ENCODE measurements around the gene LMOD1.
"Not testable (repeated sequence)": the region's sequence is repeated elsewhere in the genome, so short reads cannot be mapped to it uniquely, and the experiment has no call there.

Gene LMOD1

GRCh38 chr1:201946224-201946908 lies at the start of gene LMOD1:
Gene LMOD1 (minus strand): TSS chr1:201946548. CDS start chr1:201946340, 208 bp downstream.
- no peak for DNase-seq (ENCODE audit: low read depth)

DNA sequence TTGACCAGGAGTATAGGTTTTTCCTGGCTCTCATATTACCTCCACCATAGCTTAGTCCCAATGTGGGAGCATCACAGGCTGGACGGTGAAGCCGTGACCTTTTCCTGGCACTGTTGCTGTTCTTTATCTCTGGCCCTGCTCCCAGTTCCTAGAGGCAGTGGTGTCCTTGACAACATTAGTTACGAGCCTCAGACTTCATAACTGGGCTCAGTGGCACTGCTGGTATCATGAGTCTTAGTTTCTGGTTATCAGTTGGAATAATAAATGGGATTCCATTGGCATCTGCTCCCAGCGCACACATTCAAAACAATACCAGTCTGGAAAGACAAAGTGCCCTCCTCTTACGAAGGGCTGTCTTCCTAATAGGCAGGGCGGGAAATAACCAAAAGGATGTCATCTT lies 44.1 kb upstream of the LMOD1 start:
- no peak for DNase-seq (ENCODE audit: low read depth)

GRCh38 chr1:201989354-201990128 lies 43.2 kb upstream of the LMOD1 start:
- no peak for DNase-seq (ENCODE audit: low read depth)

- DNase-seq (ENCODE audit: low read depth) = no peak
These were observed 42.3 kb upstream of the LMOD1 start for GRCh38 chr1:201988601-201989000.

GRCh38 chr1:201985355-201985754 lies 39.0 kb upstream of the LMOD1 start:
- no peak for DNase-seq (ENCODE audit: low read depth)

DNA sequence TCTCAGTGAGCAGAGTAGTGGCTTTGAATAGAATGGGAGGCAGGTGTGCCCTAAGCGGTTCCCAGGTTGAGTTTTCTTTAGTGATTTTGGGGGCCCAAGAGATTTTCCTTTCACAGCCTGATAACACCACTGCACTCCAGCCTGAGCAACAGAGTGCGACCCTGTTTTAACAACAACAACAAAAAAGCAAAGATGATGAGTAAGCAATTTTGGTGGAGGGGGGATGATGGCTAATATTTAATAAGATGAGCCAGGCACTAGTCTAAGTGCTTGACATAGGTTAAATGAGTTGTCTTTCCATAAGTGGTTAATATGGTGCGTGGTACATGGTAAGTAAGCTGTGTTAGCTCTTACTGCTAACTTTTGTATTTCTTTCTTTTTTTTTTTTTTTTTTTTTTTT lies 38.1 kb upstream of the LMOD1 start:
- DNase-seq (ENCODE audit: low read depth) = no peak

DNA sequence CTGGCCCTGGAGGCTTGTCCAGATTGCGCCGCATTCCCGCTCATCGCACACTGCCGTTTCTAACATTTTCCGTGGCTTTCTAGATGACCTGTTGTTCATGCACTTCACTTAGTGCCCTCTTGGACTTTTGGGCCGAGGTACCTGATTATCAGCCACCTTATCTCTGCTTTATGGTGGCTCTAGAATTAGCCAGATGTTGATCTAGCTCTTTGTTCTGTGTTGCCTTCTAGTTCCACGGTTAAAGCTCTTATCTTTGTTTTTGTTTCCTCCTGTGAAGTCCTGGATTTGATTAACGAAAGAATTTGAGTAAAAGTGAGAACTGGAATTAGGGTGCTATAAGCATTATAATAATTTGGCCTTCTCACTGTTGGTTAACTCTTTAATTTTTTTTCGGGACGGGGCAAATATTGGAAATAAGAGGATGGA lies 37.0 kb upstream of the LMOD1 start:
- no peak for DNase-seq (ENCODE audit: low read depth)

GRCh38 chr1:201982623-201983379 lies 36.5 kb upstream of the LMOD1 start, which contains the start of gene RNPEP:
Gene RNPEP (plus strand): TSS chr1:201982648. CDS start chr1:201982667, 19 bp downstream.
- DNase-seq (ENCODE audit: low read depth) = peak; percentile 45

- DNase-seq (ENCODE audit: low read depth) = peak; percentile 54
These were observed 35.8 kb upstream of the LMOD1 start for GRCh38 chr1:201982082-201982622.

DNA sequence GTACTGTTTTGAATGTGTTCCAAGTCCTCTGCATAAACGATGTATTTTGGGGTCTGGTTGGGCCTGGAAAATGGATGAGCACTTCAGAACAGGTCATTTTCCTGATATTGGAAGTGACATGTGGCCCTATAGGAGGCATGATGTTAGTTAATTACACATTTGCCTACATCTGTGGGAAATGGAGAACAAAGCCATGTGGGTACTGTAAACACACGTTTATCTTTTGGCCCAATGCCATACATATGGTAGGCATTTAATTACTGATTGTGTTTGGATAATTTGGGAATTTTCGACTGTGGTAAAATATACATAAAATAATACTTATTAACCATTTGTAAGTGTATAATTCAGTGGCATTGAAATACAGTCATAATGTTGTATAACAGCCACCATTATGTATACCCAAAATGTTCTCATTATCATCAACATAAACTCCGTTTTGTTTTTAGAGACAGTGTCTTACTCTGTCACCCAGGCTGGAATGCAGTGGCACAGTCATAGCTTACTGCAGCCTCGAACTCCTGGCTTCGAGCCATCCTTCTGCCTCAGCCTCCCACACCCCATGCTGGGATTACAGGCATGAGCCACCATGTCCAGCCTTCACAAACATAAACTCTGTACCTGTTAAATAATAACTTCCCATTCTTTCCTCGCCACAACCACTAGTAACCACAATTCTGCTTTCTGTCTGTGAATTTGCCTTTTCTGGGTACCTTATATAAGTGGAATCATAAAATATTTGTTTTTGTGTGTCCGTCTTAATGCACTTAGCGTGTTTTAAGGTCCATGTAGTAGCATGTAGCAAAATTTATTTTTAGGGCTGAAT lies 24.2 kb upstream of the LMOD1 start:
- DNase-seq (ENCODE audit: low read depth) = no peak

DNA sequence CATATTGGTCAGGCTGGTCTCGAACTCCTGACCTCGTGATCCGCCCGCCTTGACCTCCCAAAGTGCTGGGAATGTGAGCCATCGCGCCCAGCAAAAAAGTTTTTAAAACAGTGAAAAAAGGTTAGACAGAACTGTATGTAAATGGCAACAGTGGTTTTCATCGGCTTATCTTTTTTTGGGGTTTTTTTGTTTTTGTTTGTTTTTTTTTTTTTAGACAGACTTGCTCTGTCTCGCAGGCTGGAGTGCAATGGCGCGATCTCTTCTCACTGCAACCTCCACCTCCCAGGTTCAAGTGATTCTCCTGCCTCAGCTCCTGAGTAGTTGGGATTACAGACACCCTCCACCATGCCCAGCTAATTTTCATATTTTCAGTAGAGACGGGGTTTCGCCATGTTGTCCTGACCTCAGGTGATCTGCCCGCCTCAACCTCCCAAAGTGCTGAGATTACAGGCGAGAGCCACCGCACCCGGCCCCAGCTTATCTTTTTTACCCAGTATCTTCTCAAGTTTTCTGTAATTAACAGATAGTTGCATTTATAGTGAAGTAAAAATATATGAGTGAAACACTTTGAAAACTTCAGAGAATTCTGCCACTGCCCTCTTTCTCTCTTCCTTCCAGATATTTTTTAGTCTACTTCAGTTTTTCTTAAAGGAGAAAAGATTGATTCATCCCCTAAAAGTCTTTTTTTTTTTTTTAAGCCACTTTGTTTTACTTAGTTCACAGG lies 22.0 kb upstream of the LMOD1 start:
- no peak for DNase-seq (ENCODE audit: low read depth)

DNA sequence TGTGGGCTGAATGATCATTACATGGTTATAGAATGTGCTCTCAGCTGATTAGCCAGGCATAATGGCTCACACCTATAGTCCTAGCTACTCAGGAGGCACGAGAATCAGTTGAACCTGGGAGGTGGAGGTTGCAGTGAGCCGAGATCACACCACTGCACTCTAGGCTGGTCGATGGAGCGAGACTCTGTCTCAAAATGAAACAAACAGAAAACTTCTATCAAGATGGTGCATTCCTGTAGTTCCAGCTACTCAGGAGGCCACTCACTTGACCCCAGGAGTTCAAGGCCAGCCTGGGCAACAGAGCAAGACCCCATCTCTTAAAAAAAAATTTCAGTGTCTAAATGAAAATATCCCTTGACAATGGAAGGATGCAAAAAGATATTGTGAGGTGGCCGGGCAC lies 19.8 kb upstream of the LMOD1 start:
- DNase-seq (ENCODE audit: low read depth) = no peak

- no peak for DNase-seq (ENCODE audit: low read depth)
These were observed 17.9 kb upstream of the LMOD1 start for GRCh38 chr1:201964261-201964660.

GRCh38 chr1:201962382-201962781 lies 16.0 kb upstream of the LMOD1 start:
- not testable (repeated sequence) for DNase-seq (ENCODE audit: low read depth)

DNA sequence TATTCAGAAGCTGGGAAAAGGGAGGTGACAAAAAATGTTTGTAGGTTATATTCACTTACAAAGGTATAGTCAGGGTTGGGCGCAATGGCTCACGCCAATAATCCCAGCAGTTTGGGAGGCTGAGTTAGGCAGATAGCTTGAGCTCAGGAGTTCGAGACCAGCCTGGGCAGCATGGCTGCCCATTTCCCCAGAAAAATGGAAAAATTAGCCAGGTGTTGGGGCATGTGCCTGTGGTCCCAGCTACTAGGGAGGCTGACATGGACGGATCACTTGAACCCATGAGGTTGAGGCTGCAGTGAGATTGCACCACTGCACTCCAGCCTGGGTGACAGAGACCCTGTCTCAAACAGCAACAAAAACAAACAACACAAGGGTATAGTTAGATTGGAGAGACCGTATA lies 12.0 kb upstream of the LMOD1 start:
- DNase-seq (ENCODE audit: low read depth) = no peak

DNA sequence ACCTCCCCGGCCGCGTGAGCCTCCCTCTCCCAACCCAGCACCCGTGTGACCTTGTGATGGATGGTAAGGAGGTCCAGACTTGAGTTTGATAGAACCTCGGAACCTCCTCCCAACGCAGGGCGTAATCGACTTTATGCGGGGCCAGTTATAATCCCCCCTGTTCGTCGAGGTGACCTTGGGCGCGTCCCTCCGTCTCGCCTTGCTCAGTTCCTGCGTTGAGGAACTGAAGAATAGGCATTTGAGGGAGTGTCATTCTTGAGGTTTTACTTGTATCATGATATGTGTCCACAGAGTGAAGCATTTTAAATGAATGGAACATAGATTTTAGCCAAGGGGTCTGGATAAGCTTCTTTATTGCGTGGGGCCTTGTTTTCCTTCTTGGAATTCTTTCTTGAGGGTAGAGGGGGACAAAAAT lies 9.4 kb upstream of the LMOD1 start:
- no peak for DNase-seq (ENCODE audit: low read depth)

DNA sequence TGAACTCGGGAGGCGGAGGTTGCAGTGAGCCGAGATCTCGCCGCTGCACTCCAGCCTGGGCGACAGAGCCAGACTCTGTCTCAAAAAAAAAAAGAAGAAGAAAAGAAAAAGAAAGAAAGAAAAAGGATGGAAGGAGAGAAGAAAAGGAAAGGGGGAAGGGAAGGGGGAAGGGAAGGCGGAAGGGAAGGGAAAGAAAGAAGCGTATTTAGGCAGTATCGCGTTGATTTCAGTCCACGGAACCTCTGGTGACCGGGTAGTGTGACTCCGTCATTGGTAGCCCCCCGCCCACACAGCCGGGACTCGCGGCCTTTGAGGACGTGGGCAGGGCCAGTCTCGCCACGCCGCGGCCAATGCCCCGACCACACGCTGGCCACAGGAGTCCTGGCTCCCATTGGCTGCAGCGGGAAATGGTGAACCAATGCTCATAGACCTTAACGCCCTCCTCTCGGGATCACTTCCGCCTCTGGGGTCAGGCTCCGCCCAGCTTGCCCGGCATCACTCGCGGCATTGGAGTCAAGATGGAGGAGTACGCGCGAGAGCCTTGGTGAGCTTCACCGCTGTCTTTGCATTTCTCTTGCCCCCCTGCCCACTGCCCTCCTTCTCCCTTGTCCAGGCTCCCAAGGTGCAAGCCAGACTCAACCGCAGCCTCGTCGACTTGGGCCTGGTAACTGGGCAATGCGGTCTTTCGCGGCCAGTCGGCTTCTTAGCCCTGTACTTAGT lies 8.8 kb upstream of the LMOD1 start, which contains the start of gene TIMM17A:
Gene TIMM17A, plus strand, starts transcription at position 495 of the 720 bp plus-strand sequence. Its CDS starts 24 bp downstream, at position 519.
- DNase-seq (ENCODE audit: low read depth) = peak; percentile 89

DNA sequence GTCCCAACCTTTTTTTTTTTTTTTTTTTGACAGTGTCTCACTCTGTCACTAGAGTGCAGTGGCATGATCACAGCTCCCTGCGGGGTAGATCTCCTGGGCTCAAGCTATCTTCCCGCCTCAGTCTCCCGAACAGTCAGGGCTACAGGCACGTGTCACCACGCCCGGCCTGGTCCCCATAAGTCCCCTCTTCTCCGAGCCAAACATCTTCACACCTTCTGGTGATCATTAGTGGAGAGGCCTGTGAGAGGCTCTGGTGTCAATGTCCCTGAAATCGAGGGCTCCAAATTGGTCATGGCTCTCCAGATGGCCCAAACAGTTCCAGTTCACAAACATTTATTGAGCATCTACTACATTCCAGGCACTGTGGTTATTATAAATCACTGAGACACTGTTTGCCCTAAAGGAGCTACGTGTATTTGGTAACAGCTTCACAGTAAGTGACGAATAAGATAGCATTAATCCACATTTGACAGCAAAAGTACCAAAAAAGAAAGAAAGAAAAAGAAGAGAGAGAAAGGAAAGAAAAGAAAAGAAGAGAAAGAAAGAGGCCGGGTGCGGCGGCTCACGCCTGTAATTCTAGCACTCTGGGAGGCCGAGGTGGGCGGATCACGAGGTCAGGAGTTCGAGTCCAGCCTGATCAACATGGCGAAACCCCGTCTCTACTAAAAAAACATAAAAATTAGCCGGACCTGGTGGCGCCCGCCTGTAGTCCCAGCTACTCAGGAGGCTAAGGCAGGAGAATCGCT lies 8.1 kb upstream of the LMOD1 start:
- DNase-seq (ENCODE audit: low read depth) = no peak

DNA sequence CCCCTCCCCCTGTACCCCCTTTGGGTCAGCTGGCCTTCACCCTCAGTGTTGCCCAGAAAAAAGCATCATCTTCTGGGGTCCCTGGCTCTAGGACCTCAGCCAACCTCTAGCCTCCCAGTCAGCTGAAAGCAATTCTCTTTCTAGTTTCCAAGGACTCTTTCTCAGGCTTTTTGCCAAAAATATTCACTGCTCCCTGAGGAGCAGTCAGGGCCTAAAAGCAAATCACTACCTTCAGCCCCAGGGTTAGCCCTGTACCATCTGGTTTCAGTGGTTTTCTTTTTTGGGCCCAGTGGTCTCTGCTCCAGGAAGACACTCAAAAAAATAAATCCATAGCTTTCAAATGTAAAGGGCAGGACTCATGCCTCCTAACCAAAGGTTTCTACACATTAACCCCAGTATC lies 3.1 kb upstream of the LMOD1 start:
- DNase-seq (ENCODE audit: low read depth) = no peak

Data from activated T-helper 9 cell treated with anti-CD3 and anti-CD28 coated beads, Interleukin-2, amount 50 U/mL, for 16 hours (primary cell).